Tibial nerve (tissue), 4 donors: ENCODE measurements around the gene KRT77. TPM values are rescaled to one million over a fixed set of nuclear protein-coding genes. Genes with fewer than 3 reads are reported as not detected.

Source experiments
- DNase-seq, 2 donors: peaks; one replicate each; pipeline ENCODE4 v3.0.0-alpha.2; 2019; ENCODE audit warnings: low spot score in 2 of 2
- H3K27ac ChIP-seq, 4 donors: fragments of 200-600 bp; sonication (generic) in 3 of 4; one replicate each; pipeline ENCODE4 v1.5.1; 2017 to 2019; ENCODE audit warnings: mild to moderate bottlenecking in 1 of 4
- H3K27me3 ChIP-seq, 2 donors: fragments of 200-600 bp; sonication (generic) in 1 of 2; one replicate each; pipeline versions ENCODE4 v1.5.1 to v1.6.0; 2017 to 2019
- H3K36me3 ChIP-seq, 3 donors: fragments of 200-600 bp; sonication (generic); one replicate each; pipeline ENCODE4 v1.5.1; 2018 to 2019
- H3K4me1 ChIP-seq, 4 donors: fragments of 200-600 bp; sonication (generic) in 3 of 4; one replicate each; pipeline ENCODE4 v1.5.1; 2017 to 2019
- H3K4me3 ChIP-seq, 4 donors: fragments of 200-600 bp; sonication (generic) in 3 of 4; one replicate each; pipeline ENCODE4 v1.5.1; 2017 to 2019; ENCODE audit warnings: mild to moderate bottlenecking in 1 of 4, moderate library complexity in 1 of 4
- H3K9me3 ChIP-seq, 4 donors: fragments of 200-600 bp; sonication (generic) in 3 of 4; one replicate each; pipeline ENCODE4 v1.5.1; 2017 to 2019
- CTCF ChIP-seq, 5 experiments: fragments of 200-600 bp in 3 of 5; fragments of 450-650 bp in 2 of 5; sonication (generic) in 3 of 5; IDR thresholded peaks; one replicate each; pipeline ENCODE4 v1.5.1; 2016 to 2019; ENCODE audit warnings: antibody characterized with exemption in 5 of 5, mild to moderate bottlenecking in 3 of 5, moderate library complexity in 2 of 5
- EP300 ChIP-seq, 2 donors: sonication (generic); formaldehyde crosslinking; IDR thresholded peaks; one replicate each; pipeline ENCODE4 v1.6.1; 2017; ENCODE audit warnings: antibody characterized with exemption in 2 of 2, mild to moderate bottlenecking in 1 of 2
- POLR2A ChIP-seq, 2 donors: fragments of 450-650 bp; IDR thresholded peaks; one replicate each; pipeline ENCODE4 v1.6.1; 2017; ENCODE audit warnings: antibody characterized with exemption in 2 of 2, mild to moderate bottlenecking in 2 of 2, moderate library complexity in 2 of 2
- WGBS, 2 donors: methylation state at CpG; one replicate each; pipeline ENCODE4 v1.1.5; 2018; 5-methylcytosine and 5-hydroxymethylcytosine counted together
- total RNA-seq, 4 donors: library from RNA; depleted of rRNA; stranded (reverse); fragments of >200 nt; gene quantifications; one replicate each; pipeline ENCODE4 v1.1.0, GENCODE V29; 2016

The KRT77 gene
- total RNA-seq, 4 donors from 2014 or later: not detected

- Histone ChIP-seq H3K36me3 (no peaks in the 10 kb centered on the region), H3K4me1 (peaks cover 0 to 5% (median 0%) of the 10 kb centered on the region in 4 donors), H3K4me3 (no peak overlapping the region), H3K27ac (no peak overlapping the region), H3K9me3 (no peaks in the 10 kb centered on the region), H3K27me3 (peaks cover 0 to 10% of the 10 kb centered on the region in 2 donors)
- no peak for DNase-seq
- no peak for TF ChIP-seq EP300 (IDR thresholded peaks at IDR 0.05)
- no peak for TF ChIP-seq CTCF (IDR thresholded peaks at IDR 0.05)
- no peak for TF ChIP-seq POLR2A (IDR thresholded peaks at IDR 0.05)
- WGBS, 2 donors: 76 to 78% methylated on average over 12 of the region's 12 CpGs
Measured at GRCh38 chr12:52681526-52682380, 21.6 kb downstream of the KRT77 start.

GRCh38 chr12:52680363-52680762 is 23.0 kb downstream of the KRT77 start, which contains the start of gene KRT1:
Gene KRT1 (minus strand): TSS chr12:52680407. CDS start chr12:52680348, 59 bp downstream.
- Histone ChIP-seq H3K4me1 (peaks cover 0 to 5% (median 0%) of the 10 kb centered on the region in 4 donors), H3K27ac (no peak within 1 kb of the TSS), H3K27me3 (peaks cover 0 to 5% of the 10 kb centered on the region in 2 donors), H3K36me3 (no peaks in the 10 kb centered on the region), H3K9me3 (no peaks in the 10 kb centered on the region), H3K4me3 (no peak within 1 kb of the TSS)
- DNase-seq: no peak
- no peak for TF ChIP-seq POLR2A (IDR thresholded peaks at IDR 0.05)
- no peak for TF ChIP-seq EP300 (IDR thresholded peaks at IDR 0.05)
- no peak for TF ChIP-seq CTCF (IDR thresholded peaks at IDR 0.05)
- 89 to 90% methylated on average over 3 of the region's 3 CpGs for WGBS, 2 donors

- Histone ChIP-seq H3K27me3 (peaks cover 0 to 5% of the 10 kb centered on the region in 2 donors), H3K4me3 (no peak overlapping the region), H3K9me3 (no peaks in the 10 kb centered on the region), H3K4me1 (peaks cover 0 to 5% (median 0%) of the 10 kb centered on the region in 4 donors), H3K27ac (no peak overlapping the region), H3K36me3 (no peaks in the 10 kb centered on the region)
- WGBS, 2 donors: 93 to 94% methylated on average over 5 of the region's 5 CpGs
- no peak for DNase-seq
- no peak for TF ChIP-seq POLR2A (IDR thresholded peaks at IDR 0.05)
- TF ChIP-seq EP300 (IDR thresholded peaks at IDR 0.05): no peak
- no peak for TF ChIP-seq CTCF (IDR thresholded peaks at IDR 0.05)
Measured at GRCh38 chr12:52679875-52680274, 23.4 kb downstream of the KRT77 start.

- no peak for DNase-seq
- peaks cover 0 to 5% (median 0%) of the 10 kb centered on the region in 4 donors for H3K4me1 ChIP-seq
- no peaks in the 10 kb centered on the region for H3K9me3 ChIP-seq
- H3K36me3 ChIP-seq: no peaks in the 10 kb centered on the region
- no peak overlapping the region for H3K27ac ChIP-seq
- TF ChIP-seq POLR2A (IDR thresholded peaks at IDR 0.05): no peak
- no peak for TF ChIP-seq EP300 (IDR thresholded peaks at IDR 0.05)
- no peak for TF ChIP-seq CTCF (IDR thresholded peaks at IDR 0.05)
- H3K27me3 ChIP-seq: peaks cover 0 to 9% of the 10 kb centered on the region in 2 donors
- WGBS, 2 donors: 73% methylated on average over 1 of the region's 1 CpG
- H3K4me3 ChIP-seq: no peak overlapping the region
Measured at GRCh38 chr12:52677671-52678070, 25.7 kb downstream of the KRT77 start.

- no peak overlapping the region for H3K27ac ChIP-seq
- no peak for DNase-seq
- no peaks in the 10 kb centered on the region for H3K4me1 ChIP-seq
- no peaks in the 10 kb centered on the region for H3K36me3 ChIP-seq
- no peaks in the 10 kb centered on the region for H3K9me3 ChIP-seq
- no peak for TF ChIP-seq POLR2A (IDR thresholded peaks at IDR 0.05)
- no peak for TF ChIP-seq EP300 (IDR thresholded peaks at IDR 0.05)
- TF ChIP-seq CTCF (IDR thresholded peaks at IDR 0.05): no peak
- H3K4me3 ChIP-seq: no peak overlapping the region
- H3K27me3 ChIP-seq: peaks cover 0 to 9% of the 10 kb centered on the region in 2 donors
- WGBS, 2 donors: 92 to 94% methylated on average over 5 of the region's 5 CpGs
Measured at GRCh38 chr12:52677126-52677525, 26.2 kb downstream of the KRT77 start.
